K562 (cell line): ENCODE data around the gene BAIAP2. TPM values are rescaled to one million over a fixed set of nuclear protein-coding genes. Genes with fewer than 3 reads are reported as not detected.
A peak's percentile ranks its signal among the peaks of the same experiment; 100 is the strongest.

ENCODE experiments used
- ATAC-seq: fragments of 200-7000 bp; cut with Tn5 transposase; 3 replicates; pipeline ENCODE4 v1.9.1; 2020; ENCODE audit warnings: moderate library complexity
- BruUV-seq: library from RNA; stranded (reverse); fragments of 400-500 nt; replicated peaks from 2 replicates; lab custom pipeline; 2021; lab: Mats Ljungman, UMichigan
- CTCF ChIA-PET: fragments of 300-600 bp; formaldehyde crosslinking; extraction: SDS; loops from one replicate; lab custom pipeline; 2021; ENCODE audit warnings: low intra/inter-chr PET ratio; lab: Yijun Ruan, JAX
- POLR2A ChIA-PET: fragments of 300-600, 350-650 bp; sonication (Branson Sonifier 250); formaldehyde crosslinking; extraction: SDS; loops from one replicate; lab custom pipeline; 2021; ENCODE audit warnings: antibody characterized with exemption, inconsistent platforms; lab: Yijun Ruan, JAX
- DNase-seq, 4 experiments: peaks; one replicate each; pipeline versions ENCODE4 v3.0.0 to v3.0.0-alpha.2; 2011 to 2018; ENCODE audit warnings: low spot score in 3 of 4, mixed read lengths in 3 of 4; ENCODE audit errors: extremely low read depth in 1 of 4
- FAIRE-seq: peaks from 2 replicates; lab custom pipeline; 2011; peaks lifted over from hg19 to GRCh38; lab: Jason Lieb, UNC
- H2AFZ ChIP-seq: 2 replicates; pipeline ENCODE4 v1.6.0; 2011; ENCODE audit warnings: low read depth, low read length, control low read depth, inconsistent platforms
- H3K27ac ChIP-seq: fragments of 200-600 bp; 3 replicates; pipeline ENCODE4 v1.8.0; 2011; ENCODE audit warnings: low read depth, mild to moderate bottlenecking, control low read depth, inconsistent platforms, low read length, moderate library complexity, mixed read lengths; ENCODE audit errors: extremely low read depth
- H3K27me3 ChIP-seq, 2 experiments: fragments of 300-600 bp in 1 of 2; 2 replicates in 1 of 2; 3 replicates in 1 of 2; pipeline versions ENCODE4 v1.6.0 to v1.8.0; 2011; ENCODE audit warnings: inconsistent platforms in 2 of 2, low read length in 2 of 2, mild to moderate bottlenecking in 1 of 2, mixed read lengths in 1 of 2, moderate library complexity in 1 of 2; ENCODE audit not compliant: control insufficient read depth in 2 of 2, insufficient read depth in 2 of 2
- H3K36me3 ChIP-seq: fragments of 300-600 bp; 3 replicates; pipeline ENCODE4 v1.8.0; 2011; ENCODE audit warnings: mild to moderate bottlenecking, low read length, inconsistent platforms; ENCODE audit not compliant: control insufficient read depth, insufficient read depth
- H3K4me1 ChIP-seq, 2 experiments: fragments of 200-600 bp in 1 of 2; replicated peaks in 1 of 2; 2 replicates in 1 of 2; 3 replicates in 1 of 2; pipeline versions ENCODE4 v1.5.1 to v1.8.0; 2011; ENCODE audit warnings: inconsistent platforms in 2 of 2, low read length in 2 of 2, mild to moderate bottlenecking in 1 of 2, mixed read lengths in 1 of 2, moderate library complexity in 1 of 2; ENCODE audit not compliant: control insufficient read depth in 2 of 2, insufficient read depth in 2 of 2
- H3K4me2 ChIP-seq: 2 replicates; pipeline ENCODE4 v1.6.1; 2011; ENCODE audit warnings: low read length, control low read depth, inconsistent platforms, mixed read lengths; ENCODE audit not compliant: insufficient read depth
- H3K4me3 ChIP-seq: fragments of 200-600 bp; sonication (generic), shearing (Covaris generic); 2 replicates; pipeline ENCODE4 v1.5.1; 2016; ENCODE audit warnings: control low read depth, inconsistent platforms
- H3K79me2 ChIP-seq: fragments of 200-600 bp; 3 replicates; pipeline ENCODE4 v1.8.0; 2011; ENCODE audit warnings: low read length, inconsistent platforms; ENCODE audit not compliant: control insufficient read depth, insufficient read depth
- H3K9ac ChIP-seq, 2 experiments: 2 replicates each; pipeline versions ENCODE4 v1.6.0 to v1.6.1; 2011; ENCODE audit warnings: low read depth in 2 of 2, low read length in 2 of 2, control low read depth in 1 of 2, inconsistent platforms in 1 of 2, mild to moderate bottlenecking in 1 of 2, mixed read lengths in 1 of 2; ENCODE audit not compliant: insufficient read depth in 1 of 2
- H3K9me1 ChIP-seq: one replicate; pipeline ENCODE4 v1.6.0; 2011; ENCODE audit warnings: inconsistent platforms, mild to moderate bottlenecking, low read length, moderate library complexity; ENCODE audit not compliant: control insufficient read depth, insufficient read depth
- H3K9me3 ChIP-seq: replicated peaks from 2 replicates; pipeline ENCODE4 v1.5.1; 2011; ENCODE audit warnings: low read depth, low read length, inconsistent platforms; ENCODE audit not compliant: control insufficient read depth, insufficient read depth
- H4K20me1 ChIP-seq: replicated peaks from 2 replicates; pipeline ENCODE4 v1.6.1; 2011; ENCODE audit warnings: low read length, inconsistent platforms, mixed read lengths; ENCODE audit not compliant: control insufficient read depth, insufficient read depth
- CTBP1 ChIP-seq: fragments of 450-650 bp; IDR thresholded peaks from 2 replicates; pipeline ENCODE4 v1.6.1; 2016; ENCODE audit warnings: borderline replicate concordance
- FOXP1 ChIP-seq: sonication (generic); formaldehyde crosslinking; IDR thresholded peaks from 2 replicates; pipeline ENCODE4 v1.8.0; 2022; ENCODE audit warnings: mild to moderate bottlenecking, missing genetic modification reagents
- JUN ChIP-seq, 2 experiments: sonication (generic) in 1 of 2; formaldehyde crosslinking in 1 of 2; IDR thresholded peaks; 2 replicates each; pipeline versions ENCODE4 v1.6.1 to v1.8.0; 2012 to 2022; ENCODE audit warnings: borderline replicate concordance in 2 of 2, mild to moderate bottlenecking in 2 of 2, improper control_type of control experiment in 1 of 2, low read depth in 1 of 2, low read length in 1 of 2, missing genetic modification reagents in 1 of 2
- MYC ChIP-seq, 2 experiments: fragments of 250-450 bp in 1 of 2; sonication (Bioruptor Pico) in 1 of 2; IDR thresholded peaks; 2 replicates each; pipeline versions ENCODE4 v1.5.1 to v1.6.1; 2012 to 2021; ENCODE audit warnings: low read depth in 2 of 2, borderline replicate concordance in 1 of 2, improper control_type of control experiment in 1 of 2, low read length in 1 of 2, mild to moderate bottlenecking in 1 of 2, moderate library complexity in 1 of 2
- NR2C2 ChIP-seq, 2 experiments: fragments of 200-800 bp in 1 of 2; sonication (Bioruptor generic) in 1 of 2; sonication (generic) in 1 of 2; formaldehyde crosslinking in 1 of 2; IDR thresholded peaks; 2 replicates each; pipeline versions ENCODE4 v1.6.1 to v1.8.0; 2016 to 2022; ENCODE audit warnings: mild to moderate bottlenecking in 1 of 2, missing compliant biosample characterization in 1 of 2, missing genetic modification characterization in 1 of 2, missing genetic modification reagents in 1 of 2
- RAD21 ChIP-seq, 2 experiments: fragments of 250-450 bp in 1 of 2; fragments of 450-650 bp in 1 of 2; sonication (Bioruptor Pico) in 1 of 2; formaldehyde crosslinking in 1 of 2; IDR thresholded peaks in 1 of 2; conservative IDR thresholded peaks in 1 of 2; 2 replicates each; pipeline versions ENCODE4 v1.4.0 to v1.8.0; 2020 to 2022; ENCODE audit warnings: mild to moderate bottlenecking in 2 of 2, moderate library complexity in 1 of 2
- SMC3 ChIP-seq: conservative IDR thresholded peaks from 2 replicates; pipeline ENCODE4 v1.6.1; 2011; ENCODE audit warnings: low read depth, low read length, improper control_type of control experiment; ENCODE audit not compliant: insufficient read depth
- ZBTB7A ChIP-seq: IDR thresholded peaks from 2 replicates; pipeline ENCODE4 v1.6.1; 2011; ENCODE audit warnings: low read depth, mild to moderate bottlenecking, low read length, moderate library complexity, borderline replicate concordance; ENCODE audit not compliant: control insufficient read depth
- WGBS: fragments of 100-300 bp; shearing (Covaris generic); methylation state at CpG from one replicate; pipeline ENCODE4 v1.1.6; 2016; ENCODE audit warnings: low coverage, mixed read lengths; ENCODE audit not compliant: insufficient coverage; ENCODE audit errors: missing lambda C conversion rate; 5-methylcytosine and 5-hydroxymethylcytosine counted together
- in situ Hi-C: fragments of 300-500 bp; cut with MboI; formaldehyde crosslinking; loops from 4 replicates; pipeline ENCODE4 v1.15.0; 2018; ENCODE audit warnings: inconsistent platforms, mixed read lengths
- intact Hi-C: fragments of 100-400 bp; cut with micrococcal nuclease; formaldehyde crosslinking; loops from 2 replicates; pipeline ENCODE4 v1.14.2; 2022
- polyA plus RNA-seq, 8 experiments: library from polyadenylated mRNA; depleted of rRNA in 4 of 8; stranded (reverse) in 5 of 8; unstranded in 3 of 8; fragments of >200 nt; fragmentation: Nextera tagmentation in 2 of 8; fragmentation: Illumina TruSeq in 1 of 8; extraction: Ambion mirVana in 2 of 8; extraction: Trizol in 1 of 8; gene quantifications; 2 replicates each; pipeline versions ENCODE4 v1.2.1 to v1.2.3, GENCODE V29; 2011 to 2014; ENCODE audit warnings: inconsistent platforms in 1 of 8, missing spikeins in 1 of 8
- total RNA-seq, 7 experiments: library from RNA; depleted of rRNA in 6 of 7; stranded (reverse); fragments of >200 nt in 6 of 7; fragmentation: Illumina TruSeq in 2 of 7; extraction: Trizol in 2 of 7; gene quantifications; 2 replicates each; pipeline versions ENCODE4 v1.2.1 to v1.2.3, GENCODE V29; 2011 to 2021; ENCODE audit warnings: low replicate concordance in 1 of 7
- TF ChIP-seq, protein P1 (sequence below): fragments of 450-650 bp; IDR thresholded peaks from 2 replicates; pipeline ENCODE4 v1.6.1; 2016

BAIAP2 gene
- total and polyA plus RNA-seq, 9 of the 15 experiments (the other 6 are each of a cell fraction or from before 2014, with no cell fraction given): 2.3 to 51.6 (median 18.4) TPM

DNA sequence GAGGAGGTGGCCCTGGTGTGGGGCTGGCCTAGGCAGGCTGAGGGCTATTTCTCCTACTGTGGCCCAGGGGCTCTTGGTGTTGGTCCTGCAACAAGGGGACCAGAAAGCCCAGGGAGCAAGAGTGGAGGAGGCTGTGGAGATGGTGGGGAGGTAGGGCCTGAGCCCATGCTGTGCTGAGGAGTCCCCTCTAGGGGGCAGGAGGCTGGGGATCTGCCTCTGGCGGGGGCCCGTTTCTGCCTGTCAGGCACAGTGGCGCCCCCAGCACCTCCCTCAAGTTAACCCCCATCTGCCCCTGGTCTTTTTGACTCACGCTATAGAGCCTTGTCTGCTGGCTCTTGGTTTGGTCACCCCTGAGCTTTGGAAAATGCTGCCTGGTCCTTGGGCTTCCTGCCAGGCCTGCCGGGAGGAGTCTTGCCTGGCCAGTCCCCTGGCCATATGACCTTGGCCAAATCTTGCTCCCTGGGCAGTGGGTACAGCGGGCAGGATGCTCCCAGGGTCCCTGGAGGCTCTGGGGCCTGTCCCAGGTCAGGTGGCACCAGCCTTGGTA, 5.9 kb downstream of the BAIAP2 start:
- peak; percentile 49 for FAIRE-seq
- POLR2A ChIA-PET: no interaction called here
- in situ Hi-C loops: no loop called here
- TF ChIP-seq CTBP1 (peak; percentile 18; the same call in 1 of the 2 replicates), ZBTB7A (peak; percentile 80), NR2C2 (CRISPR knock-in tag; IDR thresholded peaks at IDR 0.05) (0 out of 2 replicates have a peak, but pooled peaks have one; percentile 36), NR2C2 (tag; IDR thresholded peaks at IDR 0.05) (no peak), JUN (IDR thresholded peaks at IDR 0.05; ENCODE audit: borderline replicate concordance, low read depth, low read length) (no peak), JUN (CRISPR knock-in tag; IDR thresholded peaks at IDR 0.05; ENCODE audit: borderline replicate concordance) (0 out of 2 replicates have a peak, but pooled peaks have one; percentile 50), FOXP1 (peak; percentile 20; the same call in 1 of the 2 replicates), SMC3 (0 out of 2 replicates have a peak, but pooled peaks have one; percentile 12), MYC (IDR thresholded peaks at IDR 0.05; ENCODE audit: low read depth, low read length) (0 out of 2 replicates have a peak, but pooled peaks have one; percentile 30), MYC (CRISPR knock-in tag; IDR thresholded peaks at IDR 0.05; ENCODE audit: borderline replicate concordance, low read depth) (no peak), RAD21 (CRISPR knock-in tag; conservative IDR thresholded peaks at IDR 0.05 in 1 of 2, IDR thresholded peaks at IDR 0.05 in 1 of 2) (peak in 1 of 2 experiments; percentile 64; a peak in 2 of 4 replicates)
- TF ChIP-seq, protein P1, sequence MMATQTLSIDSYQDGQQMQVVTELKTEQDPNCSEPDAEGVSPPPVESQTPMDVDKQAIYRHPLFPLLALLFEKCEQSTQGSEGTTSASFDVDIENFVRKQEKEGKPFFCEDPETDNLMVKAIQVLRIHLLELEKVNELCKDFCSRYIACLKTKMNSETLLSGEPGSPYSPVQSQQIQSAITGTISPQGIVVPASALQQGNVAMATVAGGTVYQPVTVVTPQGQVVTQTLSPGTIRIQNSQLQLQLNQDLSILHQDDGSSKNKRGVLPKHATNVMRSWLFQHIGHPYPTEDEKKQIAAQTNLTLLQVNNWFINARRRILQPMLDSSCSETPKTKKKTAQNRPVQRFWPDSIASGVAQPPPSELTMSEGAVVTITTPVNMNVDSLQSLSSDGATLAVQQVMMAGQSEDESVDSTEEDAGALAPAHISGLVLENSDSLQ: peak; percentile 43; the same call in 1 of the 2 replicates

More for the DNA sequence above, 5.9 kb downstream of the BAIAP2 start:
- H3K79me2 ChIP-seq: peaks cover 97% of the 10 kb centered on the region
- H3K4me1 ChIP-seq: peaks cover 19 to 84% of the 10 kb centered on the region in 2 experiments
- no peaks in the 10 kb centered on the region for H3K9me3 ChIP-seq
- H4K20me1 ChIP-seq: peaks cover 50% of the 10 kb centered on the region
- CTCF ChIA-PET: interaction anchor here (1.6 kb wide), 1 partner anchor 60 kb away, joined by 5 read pairs; no protein-coding TSS in a partner anchor
- 44% methylated on average over 5 of the region's 6 CpGs for WGBS
- H3K27me3 ChIP-seq: no peaks in the 10 kb centered on the region
- peaks cover 15% of the 10 kb centered on the region for H3K9me1 ChIP-seq
- ATAC-seq (peak; percentile 95), DNase-seq (peak; percentile 65 to 83 (median 72))
- peak overlapping the region in 1 of 2 experiments; percentile 62; a peak in 2 of 4 replicates for H3K9ac ChIP-seq
- H3K27ac ChIP-seq: no peak overlapping the region
- no peak overlapping the region; the same call in 1 of the 2 replicates for H3K4me3 ChIP-seq
- intact Hi-C loops: loop anchor here (5.0 kb wide), 1 partner anchor 56 kb away; no protein-coding TSS in a partner anchor
- BruUV-seq: no TSS peak
- peaks cover 43% of the 10 kb centered on the region; the same call in 2 of the 3 replicates for H3K36me3 ChIP-seq
- peak overlapping the region; percentile 23; the same call in 1 of the 2 replicates for H3K4me2 ChIP-seq
- no peak overlapping the region for H2AFZ ChIP-seq
